ENCODE results near the gene RGR. TPM values are rescaled to one million over a fixed set of nuclear protein-coding genes. Genes with fewer than 3 reads are reported as not detected.

The RGR gene
- total RNA-seq, 1 experiment from 2014 or later = not detected

- no peak for ATAC-seq
- H3K9me2 ChIP-seq (ENCODE audit: insufficient read depth) = no peaks in the 10 kb centered on the region
- intact Hi-C loops (cut with micrococcal nuclease) = no loop called here
- no peak overlapping the region for H3K9ac ChIP-seq (ENCODE audit: low read length)
- DNase-seq (ENCODE audit: low read depth, low spot score) = no peak
- H4K20me1 ChIP-seq (ENCODE audit: insufficient read depth) = no peaks in the 10 kb centered on the region
- H3K36me3 ChIP-seq (ENCODE audit: control insufficient read depth in 1 of 2, insufficient read depth in 2 of 2, low read length in 2 of 2) = no peaks in the 10 kb centered on the region
- TF ChIP-seq ZFX (IDR thresholded peaks at IDR 0.05) (no peak), JUND (IDR thresholded peaks at IDR 0.05) (no peak)
- no peaks in the 10 kb centered on the region for H3K4me1 ChIP-seq (ENCODE audit: control insufficient read depth in 1 of 2, insufficient read depth in 2 of 2, low read length in 2 of 2)
- no peaks in the 10 kb centered on the region for H3K79me2 ChIP-seq (ENCODE audit: insufficient read depth, low read length)
- ChIA-PET POLR2A (no interaction called here), RAD21 (ENCODE audit: low non-redundant PET in 1 of 2, low total read pairs in 2 of 2, uncharacterized antibody in 2 of 2, unreplicated experiment in 2 of 2) (no interaction called here), CTCF (interaction anchor here (0.9 to 1.4 kb wide), 3 partner anchors 64 to 152 kb away, joined by 3 read pairs; no protein-coding TSS in a partner anchor)
- H3K27ac ChIP-seq (ENCODE audit: low read depth, low read length) = no peak overlapping the region
- no peaks in the 10 kb centered on the region for H3K9me3 ChIP-seq (ENCODE audit: control insufficient read depth in 1 of 2, insufficient read depth in 1 of 2, low read depth in 1 of 2, low read length in 2 of 2)
- no peak overlapping the region for H3K4me3 ChIP-seq (replicated peaks in 1 of 2; ENCODE audit: low read depth in 1 of 2, low read length in 2 of 2)
- BruUV-seq (replicated peaks) = no TSS peak
- peaks cover 18% of the 10 kb centered on the region for H3K27me3 ChIP-seq (ENCODE audit: insufficient read depth, low read length)
- no peak overlapping the region for H3K4me2 ChIP-seq (ENCODE audit: low read length)
- H2AFZ ChIP-seq (ENCODE audit: low read depth, low read length, poor library complexity, severe bottlenecking) = no peak overlapping the region
Measured at GRCh38 chr10:84211566-84211965, 33.3 kb upstream of the RGR start.

DNA sequence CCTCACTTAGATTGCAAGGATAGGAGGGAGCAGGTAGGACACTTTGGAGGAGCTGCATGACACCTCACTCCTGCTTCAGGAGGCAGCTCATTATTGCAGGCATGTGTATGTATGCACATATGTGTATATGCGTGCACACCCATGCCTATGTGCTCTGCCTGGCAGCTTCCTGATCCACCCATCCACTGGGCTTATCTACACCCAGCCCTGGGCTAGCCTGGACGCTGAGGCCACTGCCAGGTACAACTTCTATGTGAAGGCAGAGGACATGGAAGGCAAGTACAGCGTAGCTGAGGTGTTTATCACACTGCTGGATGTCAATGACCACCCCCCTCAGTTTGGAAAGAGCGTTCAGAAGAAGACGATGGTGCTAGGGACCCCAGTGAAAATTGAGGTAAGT is 32.8 kb upstream of the RGR start:
- H3K27ac ChIP-seq (ENCODE audit: low read depth, low read length) = no peak overlapping the region
- peaks cover 13% of the 10 kb centered on the region for H3K27me3 ChIP-seq (ENCODE audit: insufficient read depth, low read length)
- no peak overlapping the region for H2AFZ ChIP-seq (ENCODE audit: low read depth, low read length, poor library complexity, severe bottlenecking)
- CTCF ChIA-PET = interaction anchor here (0.9 to 1.4 kb wide), 3 partner anchors 64 to 152 kb away, joined by 3 read pairs; no protein-coding TSS in a partner anchor
- no peaks in the 10 kb centered on the region for H3K9me2 ChIP-seq (ENCODE audit: insufficient read depth)
- intact Hi-C loops (cut with micrococcal nuclease) = no loop called here
- POLR2A ChIA-PET = no interaction called here
- H3K4me3 ChIP-seq (replicated peaks in 1 of 2; ENCODE audit: low read depth in 1 of 2, low read length in 2 of 2) = no peak overlapping the region
- RAD21 ChIA-PET (ENCODE audit: low non-redundant PET in 1 of 2, low total read pairs in 2 of 2, uncharacterized antibody in 2 of 2, unreplicated experiment in 2 of 2) = no interaction called here
- H3K9me3 ChIP-seq (ENCODE audit: control insufficient read depth in 1 of 2, insufficient read depth in 1 of 2, low read depth in 1 of 2, low read length in 2 of 2) = no peaks in the 10 kb centered on the region
- no peak for TF ChIP-seq SIN3A (IDR thresholded peaks at IDR 0.05; ENCODE audit: low read depth)
- no peak for TF ChIP-seq CEBPB (IDR thresholded peaks at IDR 0.05; ENCODE audit: low read depth)
- no peak for TF ChIP-seq CBX3 (IDR thresholded peaks at IDR 0.05; ENCODE audit: low read depth)
- no peak for TF ChIP-seq ZNF274 (IDR thresholded peaks at IDR 0.05; ENCODE audit: low read depth, low read length)
- TF ChIP-seq, protein P1, sequence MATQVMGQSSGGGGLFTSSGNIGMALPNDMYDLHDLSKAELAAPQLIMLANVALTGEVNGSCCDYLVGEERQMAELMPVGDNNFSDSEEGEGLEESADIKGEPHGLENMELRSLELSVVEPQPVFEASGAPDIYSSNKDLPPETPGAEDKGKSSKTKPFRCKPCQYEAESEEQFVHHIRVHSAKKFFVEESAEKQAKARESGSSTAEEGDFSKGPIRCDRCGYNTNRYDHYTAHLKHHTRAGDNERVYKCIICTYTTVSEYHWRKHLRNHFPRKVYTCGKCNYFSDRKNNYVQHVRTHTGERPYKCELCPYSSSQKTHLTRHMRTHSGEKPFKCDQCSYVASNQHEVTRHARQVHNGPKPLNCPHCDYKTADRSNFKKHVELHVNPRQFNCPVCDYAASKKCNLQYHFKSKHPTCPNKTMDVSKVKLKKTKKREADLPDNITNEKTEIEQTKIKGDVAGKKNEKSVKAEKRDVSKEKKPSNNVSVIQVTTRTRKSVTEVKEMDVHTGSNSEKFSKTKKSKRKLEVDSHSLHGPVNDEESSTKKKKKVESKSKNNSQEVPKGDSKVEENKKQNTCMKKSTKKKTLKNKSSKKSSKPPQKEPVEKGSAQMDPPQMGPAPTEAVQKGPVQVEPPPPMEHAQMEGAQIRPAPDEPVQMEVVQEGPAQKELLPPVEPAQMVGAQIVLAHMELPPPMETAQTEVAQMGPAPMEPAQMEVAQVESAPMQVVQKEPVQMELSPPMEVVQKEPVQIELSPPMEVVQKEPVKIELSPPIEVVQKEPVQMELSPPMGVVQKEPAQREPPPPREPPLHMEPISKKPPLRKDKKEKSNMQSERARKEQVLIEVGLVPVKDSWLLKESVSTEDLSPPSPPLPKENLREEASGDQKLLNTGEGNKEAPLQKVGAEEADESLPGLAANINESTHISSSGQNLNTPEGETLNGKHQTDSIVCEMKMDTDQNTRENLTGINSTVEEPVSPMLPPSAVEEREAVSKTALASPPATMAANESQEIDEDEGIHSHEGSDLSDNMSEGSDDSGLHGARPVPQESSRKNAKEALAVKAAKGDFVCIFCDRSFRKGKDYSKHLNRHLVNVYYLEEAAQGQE (IDR thresholded peaks at IDR 0.05; ENCODE audit: low read depth) = no peak
- no peak for TF ChIP-seq JUND (IDR thresholded peaks at IDR 0.05)
- TF ChIP-seq EZH2 (IDR thresholded peaks at IDR 0.05) = no peak
- no peak for TF ChIP-seq RAD21 (IDR thresholded peaks at IDR 0.05; ENCODE audit: low read depth)
- no peak for TF ChIP-seq EZH2phosphoT487 (IDR thresholded peaks at IDR 0.05; ENCODE audit: borderline replicate concordance)
- TF ChIP-seq YY1 (IDR thresholded peaks at IDR 0.05; ENCODE audit: extremely low read depth, insufficient replicate concordance, low read depth, low read length) = no peak
- no peaks in the 10 kb centered on the region for H4K20me1 ChIP-seq (ENCODE audit: insufficient read depth)
- H3K36me3 ChIP-seq (ENCODE audit: control insufficient read depth in 1 of 2, insufficient read depth in 2 of 2, low read length in 2 of 2) = no peaks in the 10 kb centered on the region
- no peak for ATAC-seq
- H3K79me2 ChIP-seq (ENCODE audit: insufficient read depth, low read length) = no peaks in the 10 kb centered on the region
- no peak overlapping the region for H3K4me2 ChIP-seq (ENCODE audit: low read length)
- H3K4me1 ChIP-seq (ENCODE audit: control insufficient read depth in 1 of 2, insufficient read depth in 2 of 2, low read length in 2 of 2) = no peaks in the 10 kb centered on the region
- BruUV-seq (replicated peaks) = no TSS peak
- H3K9ac ChIP-seq (ENCODE audit: low read length) = no peak overlapping the region
- no peak for DNase-seq (ENCODE audit: low read depth, low spot score)

Measured in HCT116 (cell line).